Ishikawa (cell line): ENCODE measurements around the gene OR51B4.

Experiments
- CREB1 ChIP-seq: IDR thresholded peaks from 2 replicates; pipeline ENCODE4 v1.6.1; 2012; ENCODE audit warnings: low read depth
- EGR1 ChIP-seq: IDR thresholded peaks from 2 replicates; pipeline ENCODE4 v1.6.1; 2012
- EP300 ChIP-seq: IDR thresholded peaks from 2 replicates; pipeline ENCODE4 v1.6.1; 2012; ENCODE audit warnings: borderline replicate concordance
- RAD21 ChIP-seq: IDR thresholded peaks from 2 replicates; pipeline ENCODE4 v1.6.1; 2012; ENCODE audit warnings: low read depth
- TAF1 ChIP-seq: IDR thresholded peaks from 2 replicates; pipeline ENCODE4 v1.6.1; 2012; ENCODE audit warnings: low read depth, mild to moderate bottlenecking
- TEAD4 ChIP-seq: IDR thresholded peaks from 2 replicates; pipeline ENCODE4 v1.6.1; 2012
- USF1 ChIP-seq: IDR thresholded peaks from 2 replicates; pipeline ENCODE4 v1.6.1; 2012
- YY1 ChIP-seq: IDR thresholded peaks from 2 replicates; pipeline ENCODE4 v1.6.1; 2012; ENCODE audit warnings: low read depth

GRCh38 chr11:5289696-5290095 lies 12.1 kb downstream of the OR51B4 start:
- TF ChIP-seq EGR1 (no peak), EP300 (no peak), YY1 (no peak), CREB1 (no peak), TEAD4 (no peak), TAF1 (no peak), RAD21 (no peak), USF1 (no peak)
